ENCODE results near the gene MANSC4.

The MANSC4 gene

GRCh38 chr12:27810756-27811155 lies 30.7 kb upstream of the MANSC4 start:
- TF ChIP-seq CTCF (IDR thresholded peaks at IDR 0.05; ENCODE audit: extremely low read depth, missing control alignments) = no peak
- no peak for DNase-seq (ENCODE audit: low spot score)

GRCh38 chr12:27808841-27809240 lies 28.8 kb upstream of the MANSC4 start:
- TF ChIP-seq CTCF (IDR thresholded peaks at IDR 0.05; ENCODE audit: extremely low read depth, missing control alignments) = no peak

GRCh38 chr12:27807063-27807703 lies 27.1 kb upstream of the MANSC4 start:
- TF ChIP-seq CTCF (IDR thresholded peaks at IDR 0.05; ENCODE audit: extremely low read depth, missing control alignments) = no peak
- DNase-seq (ENCODE audit: low spot score) = no peak

More at GRCh38 chr12:27808841-27809240, 28.8 kb upstream of the MANSC4 start:
- no peak for DNase-seq (ENCODE audit: low spot score)

- no peak for DNase-seq (ENCODE audit: low spot score)
- no peak for TF ChIP-seq CTCF (IDR thresholded peaks at IDR 0.05; ENCODE audit: extremely low read depth, missing control alignments)
Observed at GRCh38 chr12:27806259-27806658, 26.2 kb upstream of the MANSC4 start.

- no peak for TF ChIP-seq CTCF (IDR thresholded peaks at IDR 0.05; ENCODE audit: extremely low read depth, missing control alignments)
- DNase-seq (ENCODE audit: low spot score) = no peak
Observed at GRCh38 chr12:27805238-27805637, 25.2 kb upstream of the MANSC4 start.

GRCh38 chr12:27802936-27803335 lies 22.9 kb upstream of the MANSC4 start:
- TF ChIP-seq CTCF (IDR thresholded peaks at IDR 0.05; ENCODE audit: extremely low read depth, missing control alignments) = no peak
- no peak for DNase-seq (ENCODE audit: low spot score)

GRCh38 chr12:27802511-27802910 lies 22.5 kb upstream of the MANSC4 start:
- no peak for TF ChIP-seq CTCF (IDR thresholded peaks at IDR 0.05; ENCODE audit: extremely low read depth, missing control alignments)

More at GRCh38 chr12:27802511-27802910, 22.5 kb upstream of the MANSC4 start:
- DNase-seq (ENCODE audit: low spot score) = no peak

Data from GM20000 (cell line).